ENCODE measurements around the gene ARVCF.

The ARVCF gene

DNA sequence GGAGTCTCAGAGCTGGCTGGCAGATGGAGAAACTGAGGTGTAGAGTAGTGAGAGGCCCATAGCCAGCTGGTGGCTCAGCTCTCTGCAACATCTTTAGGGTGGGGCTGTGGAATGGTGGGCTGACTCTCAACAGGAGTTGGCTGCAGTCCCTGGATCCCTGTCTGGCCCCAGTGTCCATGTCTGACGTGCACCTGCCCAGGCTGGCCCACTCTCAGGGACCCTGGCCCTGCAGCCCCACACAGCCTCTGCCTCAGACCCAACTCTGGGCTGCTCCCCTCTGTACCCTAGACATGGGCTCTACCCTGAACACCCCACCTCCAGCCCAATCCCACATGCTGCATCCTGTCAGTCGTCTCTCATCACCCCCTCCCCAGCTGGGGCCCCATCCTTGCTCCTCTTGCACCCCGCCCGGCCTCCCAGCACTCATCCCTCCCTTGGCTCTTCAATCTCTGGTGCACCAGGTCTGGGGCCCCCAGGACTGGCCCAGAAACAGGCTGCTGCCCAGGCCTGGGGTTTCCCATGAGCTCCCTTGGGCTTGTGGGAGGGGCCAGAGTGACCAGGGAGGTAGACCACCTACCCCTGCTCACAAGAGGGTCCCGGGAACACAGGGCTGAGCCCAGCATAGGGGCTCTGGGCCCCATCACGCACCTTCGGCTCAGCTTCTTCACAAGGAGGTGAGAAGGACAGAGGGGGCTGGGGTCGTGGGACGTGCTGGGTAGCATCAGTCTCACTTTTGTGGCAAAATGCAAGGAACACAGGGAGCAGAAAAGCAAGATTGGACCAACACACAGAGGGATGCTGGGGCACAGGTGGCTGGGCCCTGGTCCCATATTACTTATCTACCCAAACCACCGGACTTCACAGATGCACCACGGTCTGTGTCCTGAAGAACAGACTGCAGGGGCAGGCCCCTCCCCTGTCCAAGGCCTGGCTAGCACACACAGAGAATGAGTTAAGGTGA lies 31.5 kb downstream of the ARVCF start:
- DNase-seq: no peak

- peak in 1 of 2 experiments; percentile 72 for DNase-seq
These were observed 32.3 kb downstream of the ARVCF start for GRCh38 chr22:19984201-19984753.

DNA sequence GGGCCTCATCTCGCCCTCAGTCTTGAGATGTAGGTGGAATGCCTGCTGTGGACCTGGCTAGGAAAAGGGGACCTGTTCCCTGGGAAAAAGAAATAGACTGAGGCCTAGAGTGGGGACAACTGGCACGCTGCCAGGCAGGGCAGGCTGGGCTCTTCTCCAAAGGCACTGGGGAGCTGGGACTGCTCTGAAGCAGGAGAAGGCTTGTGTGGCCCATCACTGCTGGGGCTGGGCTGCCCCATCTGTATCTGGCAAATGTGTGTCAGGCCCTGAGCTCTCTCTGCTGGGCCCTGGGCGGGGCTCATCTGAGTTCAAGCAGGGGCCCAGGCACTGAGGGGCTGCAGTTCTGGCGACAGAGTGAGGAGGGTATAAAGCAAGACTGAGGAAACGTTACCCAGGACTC lies 32.9 kb downstream of the ARVCF start:
- peak in 1 of 2 experiments; percentile 43 for DNase-seq

DNA sequence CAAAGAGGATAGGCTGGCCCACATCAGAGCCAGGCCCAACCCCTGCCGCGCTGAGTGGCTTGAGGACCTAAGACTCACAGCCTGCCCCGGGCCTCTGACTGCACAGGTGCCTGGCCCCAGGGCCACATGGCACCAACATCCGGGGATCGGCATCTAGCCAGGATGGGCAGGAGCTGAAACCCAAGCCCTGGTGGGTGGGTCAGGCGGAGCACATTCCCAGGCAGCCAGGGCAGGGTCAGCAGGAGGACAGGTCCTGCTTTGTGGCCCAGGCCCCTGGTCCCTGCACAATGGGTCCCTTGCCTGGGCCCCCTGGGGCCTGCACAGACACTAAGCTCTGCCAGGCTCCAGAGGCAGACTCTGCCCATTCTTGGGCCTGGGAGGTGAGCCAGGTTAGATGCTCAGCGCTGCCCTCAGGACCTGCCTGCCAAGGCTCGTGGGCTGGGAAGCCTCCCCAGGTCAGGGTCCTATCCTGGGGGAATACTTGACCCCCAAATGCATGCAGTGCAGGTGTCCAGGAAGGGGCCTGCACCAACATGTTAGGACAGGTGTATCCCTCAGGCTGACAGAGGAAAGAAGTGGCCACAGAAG lies 33.5 kb downstream of the ARVCF start:
- no peak for DNase-seq

- no peak for DNase-seq
These were observed 34.4 kb downstream of the ARVCF start for GRCh38 chr22:19981961-19982920.

GRCh38 chr22:19981171-19981960 lies 35.3 kb downstream of the ARVCF start:
- DNase-seq: no peak

DNA sequence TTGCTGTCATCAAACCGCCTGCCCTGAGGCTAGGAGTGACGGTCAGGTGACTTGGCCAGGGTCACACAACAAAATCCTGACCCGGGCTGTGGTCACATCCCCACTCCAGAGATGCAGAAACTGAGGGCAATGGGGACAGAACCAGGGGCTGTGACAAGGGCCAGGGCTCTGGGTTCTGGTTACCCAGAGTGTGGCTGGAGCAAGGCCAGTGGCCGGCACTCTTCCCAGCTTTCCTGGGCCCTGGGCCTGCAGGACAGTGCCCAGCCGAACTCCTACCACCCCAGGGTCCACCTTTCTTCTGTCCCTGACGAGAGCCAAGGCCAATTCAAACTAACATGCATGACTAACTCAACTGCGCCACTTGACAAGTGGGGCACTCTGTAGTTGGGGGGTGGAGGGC lies 35.9 kb downstream of the ARVCF start:
- DNase-seq: no peak

DNA sequence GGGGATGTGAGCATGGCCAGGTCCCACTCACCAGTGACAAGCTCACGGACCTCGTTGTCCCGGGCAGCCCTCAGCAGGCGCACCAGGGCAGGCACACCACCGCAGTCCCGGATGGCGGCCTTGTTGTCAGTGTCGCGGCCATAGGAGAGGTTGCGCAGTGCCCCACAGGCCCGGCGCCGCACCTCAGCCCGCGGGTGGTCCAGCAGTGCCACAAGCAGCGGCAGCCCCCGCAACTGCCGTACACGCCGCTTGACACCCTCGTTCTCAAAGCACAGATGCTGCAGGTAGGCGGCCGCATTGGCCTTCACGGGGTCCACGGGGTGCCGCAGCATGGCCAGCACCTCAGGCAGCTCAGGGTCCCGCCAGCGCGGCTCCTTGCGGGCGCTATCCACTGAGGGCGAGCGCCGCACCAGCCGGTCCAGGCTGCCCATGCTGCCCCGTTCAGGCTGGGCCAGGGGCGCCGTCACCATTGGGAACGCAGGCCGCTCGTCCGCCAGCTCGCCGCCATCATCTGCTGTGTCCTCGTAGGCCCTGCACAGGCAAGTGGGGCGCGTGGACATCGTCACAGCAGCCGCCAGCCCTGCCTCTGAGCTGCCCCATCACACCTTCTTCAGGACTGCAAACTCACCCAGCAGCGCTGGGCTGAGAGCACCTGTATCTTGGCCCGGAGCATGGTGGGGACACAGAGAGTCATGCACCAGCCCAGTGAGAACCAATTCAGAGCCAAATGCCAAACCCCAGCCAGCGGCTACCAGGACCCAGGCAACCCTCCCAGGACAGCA lies 36.7 kb downstream of the ARVCF start:
- no peak for DNase-seq

GRCh38 chr22:19978748-19979147 lies 37.9 kb downstream of the ARVCF start:
- DNase-seq: no peak

GRCh38 chr22:19977296-19978243 lies 39.1 kb downstream of the ARVCF start:
- DNase-seq: no peak

DNA sequence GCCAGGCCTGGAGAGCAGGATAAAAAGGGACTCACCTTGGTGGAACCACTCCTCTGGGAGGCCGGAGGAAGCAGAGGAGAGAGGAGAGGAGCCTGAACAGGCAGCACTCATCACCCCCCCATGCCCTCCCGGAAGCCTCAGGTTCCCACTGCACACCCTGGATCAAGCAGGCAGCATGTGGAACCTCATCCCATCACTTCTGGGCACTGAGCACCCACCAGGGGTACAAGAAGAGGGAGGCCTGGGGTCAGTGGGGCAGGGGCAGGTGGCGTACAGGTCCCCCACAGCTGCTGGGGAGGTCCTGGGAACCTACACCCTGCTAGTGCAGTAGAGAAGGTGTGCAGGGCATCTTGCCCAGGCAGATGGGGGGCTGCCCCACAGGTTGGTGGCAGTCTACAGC lies 40.0 kb downstream of the ARVCF start:
- no peak for DNase-seq

DNA sequence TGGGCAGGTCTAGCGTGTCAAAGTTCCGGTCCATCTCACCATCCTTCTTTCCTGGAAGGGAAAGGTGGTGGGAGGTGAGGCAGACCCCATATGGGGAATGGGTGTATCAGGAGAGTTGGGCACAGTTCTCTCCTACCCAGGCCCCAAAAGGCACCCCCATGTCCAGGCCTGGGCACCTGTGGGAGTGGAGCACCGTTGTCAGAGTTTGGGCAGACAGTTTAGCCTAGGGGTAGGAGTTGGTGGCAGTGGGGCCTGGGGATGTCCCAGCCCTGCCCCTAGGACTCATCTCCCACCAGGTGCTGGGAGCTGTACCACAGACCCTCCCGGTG lies 41.0 kb downstream of the ARVCF start:
- no peak for DNase-seq

DNA sequence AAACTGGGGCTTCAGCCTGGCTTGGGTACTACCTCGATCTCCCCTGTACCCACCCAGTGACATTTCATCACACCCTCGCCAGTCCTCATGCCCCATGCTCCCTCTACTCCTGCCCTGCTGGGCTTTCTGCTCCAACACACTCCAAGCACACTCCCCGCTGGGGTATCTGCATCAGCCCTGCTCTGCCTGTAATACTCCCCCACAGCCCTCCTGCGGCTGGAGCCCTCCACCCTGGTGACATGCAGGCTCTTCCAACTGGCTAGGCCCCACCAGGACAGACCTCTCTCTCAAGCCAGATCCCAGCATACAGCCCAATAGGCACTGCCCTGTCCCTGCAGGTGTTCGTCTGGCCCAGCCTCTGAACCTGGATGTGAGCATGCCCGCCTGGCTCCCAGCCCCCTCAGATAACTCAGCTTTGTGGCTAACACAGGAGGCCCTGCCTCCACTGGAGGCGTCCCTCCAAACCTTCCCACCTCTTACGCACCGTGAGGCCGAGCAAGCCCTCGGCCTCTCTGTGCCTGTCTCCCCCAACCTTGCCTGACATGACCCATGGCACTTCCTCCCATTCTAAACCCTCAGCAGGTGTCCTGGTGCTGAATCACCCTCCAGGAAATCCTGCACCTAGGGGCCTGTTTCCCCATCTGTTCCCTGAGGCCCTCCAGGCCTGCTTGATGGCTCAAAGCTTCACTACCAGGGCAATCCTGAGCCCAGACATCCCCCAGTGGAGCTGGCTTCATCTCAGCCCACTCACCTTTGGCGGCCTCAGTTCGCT lies 41.5 kb downstream of the ARVCF start:
- DNase-seq: peak in 1 of 2 experiments; percentile 53

DNA sequence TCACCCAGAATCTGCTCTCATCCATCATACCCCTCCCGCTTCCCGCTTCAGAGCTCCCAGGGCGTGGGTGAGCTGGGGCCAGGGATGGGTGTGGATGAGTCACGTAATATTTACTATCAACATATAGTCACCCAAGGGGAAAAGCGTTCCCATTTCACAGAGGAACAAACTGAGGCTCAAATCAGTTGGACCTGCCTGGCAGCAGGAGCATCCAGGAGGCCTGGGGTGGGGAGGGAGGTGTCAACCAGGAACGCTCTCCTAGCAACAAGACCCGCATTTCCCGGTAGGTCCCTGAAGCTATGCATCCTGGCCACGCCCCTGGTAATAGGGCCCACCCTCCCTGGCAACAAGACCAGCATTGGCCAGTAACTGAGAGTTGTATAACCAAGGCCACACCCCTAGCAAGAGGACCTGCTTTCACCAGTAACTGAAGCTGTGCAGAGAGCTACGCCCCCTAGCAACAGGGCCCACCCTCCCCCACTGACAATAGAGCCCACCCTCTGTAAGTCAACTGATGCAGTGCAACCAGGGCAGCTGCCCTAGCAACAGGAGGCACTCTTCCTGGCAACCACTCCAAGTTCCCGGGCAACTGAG lies 42.3 kb downstream of the ARVCF start:
- peak; percentile 71 to 84 for DNase-seq

- no peak for DNase-seq
These were observed 42.9 kb downstream of the ARVCF start for GRCh38 chr22:19973551-19974267.

- no peak for DNase-seq
These were observed 43.7 kb downstream of the ARVCF start for GRCh38 chr22:19972652-19973550.

- DNase-seq: no peak
These were observed 44.4 kb downstream of the ARVCF start for GRCh38 chr22:19972251-19972650.
